Endothelial cell of umbilical vein (primary cell): Measurements from ENCODE around the gene TUBGCP2. TPM values are rescaled to one million over a fixed set of nuclear protein-coding genes. Genes with fewer than 3 reads are reported as not detected.

Experiments used
- BruUV-seq: library from RNA; stranded (reverse); fragments of 400-500 nt; replicated peaks from 2 replicates; lab custom pipeline; 2021; lab: Mats Ljungman, UMichigan
- CTCF ChIA-PET: fragments of 300-600, 350-600 bp; sonication (Branson Sonifier 250); formaldehyde crosslinking; loops from one replicate; lab custom pipeline; 2021; ENCODE audit warnings: antibody characterized with exemption, inconsistent platforms; lab: Charles Lee
- POLR2A ChIA-PET: fragments of 300-600, 350-600 bp; sonication (Branson Sonifier 250); formaldehyde crosslinking; loops from one replicate; lab custom pipeline; 2021; ENCODE audit warnings: antibody characterized with exemption, inconsistent platforms; lab: Charles Lee
- DNase-seq: peaks from one replicate; pipeline ENCODE4 v3.0.0-alpha.2; 2011; ENCODE audit warnings: low read depth, low spot score
- FAIRE-seq: peaks from 2 replicates; lab custom pipeline; 2011; peaks lifted over from hg19 to GRCh38; lab: Jason Lieb, UNC
- H2AFZ ChIP-seq: 2 replicates; pipeline ENCODE4 v1.6.0; 2012; ENCODE audit warnings: low read depth, low read length, control low read depth, inconsistent platforms
- H3K27ac ChIP-seq: 2 replicates; pipeline ENCODE4 v1.5.1; 2011; ENCODE audit warnings: low read depth, mild to moderate bottlenecking, control low read depth, low read length, moderate library complexity; ENCODE audit not compliant: insufficient read depth
- H3K27me3 ChIP-seq, 2 experiments: 2 replicates each; pipeline versions ENCODE4 v1.6.0 to v1.6.1; 2011; ENCODE audit warnings: low read length in 2 of 2, mixed read lengths in 1 of 2; ENCODE audit not compliant: control insufficient read depth in 2 of 2, insufficient read depth in 2 of 2
- H3K36me3 ChIP-seq, 2 experiments: 2 replicates in 1 of 2; 3 replicates in 1 of 2; pipeline ENCODE4 v1.5.1; 2011; ENCODE audit warnings: low read length in 2 of 2, mild to moderate bottlenecking in 1 of 2, moderate library complexity in 1 of 2; ENCODE audit not compliant: control insufficient read depth in 2 of 2, insufficient read depth in 2 of 2; ENCODE audit errors: extremely low read depth in 1 of 2
- H3K4me1 ChIP-seq: 3 replicates; pipeline ENCODE4 v1.5.1; 2011; ENCODE audit warnings: mild to moderate bottlenecking, low read length; ENCODE audit not compliant: control insufficient read depth, insufficient read depth; ENCODE audit errors: extremely low read depth
- H3K4me2 ChIP-seq: 2 replicates; pipeline ENCODE4 v1.6.1; 2011; ENCODE audit warnings: low read length, control low read depth, mixed read lengths; ENCODE audit not compliant: insufficient read depth
- H3K4me3 ChIP-seq, 3 experiments: fragments of 200-600 bp in 1 of 3; sonication (generic), shearing (Covaris generic) in 1 of 3; replicated peaks in 1 of 3; 2 replicates each; pipeline ENCODE4 v1.5.1; 2011 to 2016; ENCODE audit warnings: control low read depth in 3 of 3, low read length in 3 of 3, mild to moderate bottlenecking in 2 of 3, inconsistent platforms in 1 of 3, low read depth in 1 of 3, moderate library complexity in 1 of 3; ENCODE audit not compliant: insufficient read depth in 1 of 3
- H3K79me2 ChIP-seq: 2 replicates; pipeline ENCODE4 v1.6.0; 2012; ENCODE audit warnings: low read length, inconsistent platforms; ENCODE audit not compliant: control insufficient read depth, insufficient read depth
- H3K9ac ChIP-seq: replicated peaks from 2 replicates; pipeline ENCODE3; 2011; ENCODE audit warnings: low read length, control low read depth; ENCODE audit not compliant: insufficient read depth; ENCODE audit errors: extremely low read depth
- H3K9me1 ChIP-seq: replicated peaks from 3 replicates; pipeline ENCODE4 v1.6.0; 2011; ENCODE audit warnings: mild to moderate bottlenecking, low read length; ENCODE audit not compliant: control insufficient read depth, insufficient read depth; ENCODE audit errors: extremely low read depth
- H3K9me3 ChIP-seq: replicated peaks from 2 replicates; pipeline ENCODE4 v1.5.1; 2012; ENCODE audit warnings: low read length, inconsistent platforms; ENCODE audit not compliant: control insufficient read depth, insufficient read depth
- H4K20me1 ChIP-seq: replicated peaks from 2 replicates; pipeline ENCODE3; 2011; ENCODE audit warnings: mild to moderate bottlenecking, low read length; ENCODE audit not compliant: control insufficient read depth, insufficient read depth; ENCODE audit errors: extremely low read depth
- EZH2 ChIP-seq: IDR thresholded peaks from 2 replicates; pipeline ENCODE4 v1.6.1; 2012; ENCODE audit warnings: borderline replicate concordance, low read depth, mild to moderate bottlenecking, moderate library complexity, low read length, inconsistent platforms; ENCODE audit not compliant: severe bottlenecking
- FOS ChIP-seq: IDR thresholded peaks from 2 replicates; pipeline ENCODE4 v1.6.1; 2011; ENCODE audit warnings: mild to moderate bottlenecking, low read length, moderate library complexity, borderline replicate concordance; ENCODE audit not compliant: insufficient read depth
- GATA2 ChIP-seq: IDR thresholded peaks from 2 replicates; pipeline ENCODE4 v1.7.0; 2011; ENCODE audit warnings: low read depth, mild to moderate bottlenecking, moderate library complexity, mixed read lengths, low read length; ENCODE audit not compliant: insufficient read length, insufficient read depth
- MYC ChIP-seq: IDR thresholded peaks from one replicate; pipeline ENCODE4 v1.6.1; 2011; ENCODE audit warnings: mild to moderate bottlenecking, low read depth, low read length
- POLR2A ChIP-seq: IDR thresholded peaks from 2 replicates; pipeline ENCODE4 v1.6.1; 2012; ENCODE audit warnings: low read depth, mild to moderate bottlenecking, control low read depth, low read length
- POLR2AphosphoS5 ChIP-seq: IDR thresholded peaks from 2 replicates; pipeline ENCODE4 v1.6.1; 2012; ENCODE audit warnings: low read depth, mild to moderate bottlenecking, control low read depth, low read length, moderate library complexity; ENCODE audit not compliant: insufficient read depth
- dilution Hi-C: fragments of 300-500 bp; cut with MboI; formaldehyde crosslinking; loops from one replicate; pipeline ENCODE4 v1.15.0; 2019; ENCODE audit warnings: low sequenced_read_pairs; ENCODE audit not compliant: extremely low pct_ligation_motif_present
- intact Hi-C: fragments of 100-400 bp; cut with micrococcal nuclease; formaldehyde crosslinking; loops from one replicate; pipeline ENCODE4 v1.10.0; 2022
- polyA plus RNA-seq, 4 experiments: library from polyadenylated mRNA; depleted of rRNA in 3 of 4; stranded (reverse) in 3 of 4; unstranded in 1 of 4; fragments of >200 nt; gene quantifications; 2 replicates each; pipeline versions ENCODE4 v1.2.1 to v1.2.3, GENCODE V29; 2011 to 2012; ENCODE audit warnings: missing spikeins in 1 of 4
- total RNA-seq: library from RNA; stranded (reverse); gene quantifications from 2 replicates; pipeline ENCODE4 v1.2.3, GENCODE V29; 2021
- TF ChIP-seq, protein P1 (sequence below), 2 donors: IDR thresholded peaks; 1 replicate in 1 of 2; 2 replicates in 1 of 2; pipeline ENCODE4 v1.5.1; 2011; ENCODE audit warnings: low read length in 2 of 2, mild to moderate bottlenecking in 2 of 2, moderate library complexity in 2 of 2, control low read depth in 1 of 2, inconsistent platforms in 1 of 2, low read depth in 1 of 2; ENCODE audit not compliant: insufficient read depth in 1 of 2; ENCODE audit errors: extremely low read depth in 1 of 2
- TF ChIP-seq, protein P2 (sequence below): IDR thresholded peaks from 2 replicates; pipeline ENCODE4 v1.6.1; 2011; ENCODE audit not compliant: insufficient read depth, insufficient read length

The TUBGCP2 gene
- total and polyA plus RNA-seq, 2 donors (not counting 3 experiments of a cell fraction or from before 2014, with no cell fraction given) = 37.1 to 53.1 TPM

DNA sequence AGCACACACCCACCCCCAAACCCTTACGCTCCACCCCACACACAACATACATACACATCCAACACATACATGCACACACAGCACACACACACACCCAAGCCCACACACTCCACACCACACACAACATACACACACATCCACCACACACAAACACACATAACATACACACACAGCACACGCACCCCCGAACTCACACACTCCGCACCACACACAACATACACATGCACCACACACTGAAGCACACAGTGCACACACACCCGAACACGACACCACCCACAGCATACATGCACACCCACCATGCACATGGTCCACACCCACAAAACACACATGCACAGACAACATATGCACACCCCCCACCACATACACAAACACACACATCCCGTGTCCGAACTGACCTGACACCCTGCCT, 40.5 kb upstream of the TUBGCP2 start:
- dilution Hi-C loops (no loop called here), intact Hi-C loops (no loop called here)
- no TSS peak for BruUV-seq
- Histone ChIP-seq H3K79me2 (no peaks in the 10 kb centered on the region), H3K4me2 (no peak overlapping the region), H3K9me1 (no peaks in the 10 kb centered on the region), H3K27ac (no peak overlapping the region), H3K9me3 (no peaks in the 10 kb centered on the region), H3K27me3 (no peaks in the 10 kb centered on the region), H4K20me1 (no peaks in the 10 kb centered on the region), H2AFZ (no peak overlapping the region), H3K4me3 (no peak overlapping the region), H3K9ac (no peak overlapping the region), H3K36me3 (no peaks in the 10 kb centered on the region), H3K4me1 (no peaks in the 10 kb centered on the region)
- ChIA-PET POLR2A (no interaction called here), CTCF (no interaction called here)
- no peak for DNase-seq
- TF ChIP-seq POLR2A (no peak), GATA2 (no peak), MYC (no peak), EZH2 (no peak), POLR2AphosphoS5 (no peak), FOS (no peak)
- TF ChIP-seq, protein P1, sequence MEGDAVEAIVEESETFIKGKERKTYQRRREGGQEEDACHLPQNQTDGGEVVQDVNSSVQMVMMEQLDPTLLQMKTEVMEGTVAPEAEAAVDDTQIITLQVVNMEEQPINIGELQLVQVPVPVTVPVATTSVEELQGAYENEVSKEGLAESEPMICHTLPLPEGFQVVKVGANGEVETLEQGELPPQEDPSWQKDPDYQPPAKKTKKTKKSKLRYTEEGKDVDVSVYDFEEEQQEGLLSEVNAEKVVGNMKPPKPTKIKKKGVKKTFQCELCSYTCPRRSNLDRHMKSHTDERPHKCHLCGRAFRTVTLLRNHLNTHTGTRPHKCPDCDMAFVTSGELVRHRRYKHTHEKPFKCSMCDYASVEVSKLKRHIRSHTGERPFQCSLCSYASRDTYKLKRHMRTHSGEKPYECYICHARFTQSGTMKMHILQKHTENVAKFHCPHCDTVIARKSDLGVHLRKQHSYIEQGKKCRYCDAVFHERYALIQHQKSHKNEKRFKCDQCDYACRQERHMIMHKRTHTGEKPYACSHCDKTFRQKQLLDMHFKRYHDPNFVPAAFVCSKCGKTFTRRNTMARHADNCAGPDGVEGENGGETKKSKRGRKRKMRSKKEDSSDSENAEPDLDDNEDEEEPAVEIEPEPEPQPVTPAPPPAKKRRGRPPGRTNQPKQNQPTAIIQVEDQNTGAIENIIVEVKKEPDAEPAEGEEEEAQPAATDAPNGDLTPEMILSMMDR (IDR thresholded peaks at IDR 0.05; ENCODE audit: extremely low read depth in 1 of 2, insufficient read depth in 1 of 2, low read depth in 1 of 2, low read length in 2 of 2) = no peak
- TF ChIP-seq, protein P2, sequence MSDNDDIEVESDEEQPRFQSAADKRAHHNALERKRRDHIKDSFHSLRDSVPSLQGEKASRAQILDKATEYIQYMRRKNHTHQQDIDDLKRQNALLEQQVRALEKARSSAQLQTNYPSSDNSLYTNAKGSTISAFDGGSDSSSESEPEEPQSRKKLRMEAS = no peak
- FAIRE-seq = no peak
